Stimulated activated CD8-positive, alpha-beta memory T cell treated with anti-CD3 and anti-CD28 coated beads, Interleukin-4, amount 100 ng/mL, for 24 hours (primary cell): Measurements from ENCODE around the gene TPK1.
"Not testable (repeated sequence)": the region's sequence is repeated elsewhere in the genome, so short reads cannot be mapped to it uniquely, and the experiment has no call there.

Source experiments
- DNase-seq: peaks from one replicate; pipeline ENCODE4 v3.0.0-alpha.2; 2020; ENCODE audit warnings: low read depth

Gene TPK1

GRCh38 chr7:144777005-144777839 is 58.6 kb downstream of the TPK1 start:
- DNase-seq, result no peak

- no peak for DNase-seq
These were observed 59.4 kb downstream of the TPK1 start for GRCh38 chr7:144776447-144776846.

GRCh38 chr7:144775749-144776148 is 60.1 kb downstream of the TPK1 start:
- DNase-seq, result no peak

- no peak for DNase-seq
These were observed 63.9 kb downstream of the TPK1 start for GRCh38 chr7:144771927-144772326.

GRCh38 chr7:144771174-144771573 is 64.7 kb downstream of the TPK1 start:
- DNase-seq, result no peak

GRCh38 chr7:144769352-144769751 is 66.5 kb downstream of the TPK1 start:
- no peak for DNase-seq

- DNase-seq, result no peak
These were observed 67.2 kb downstream of the TPK1 start for GRCh38 chr7:144768633-144769032.

GRCh38 chr7:144763291-144763690 is 72.6 kb downstream of the TPK1 start:
- no peak for DNase-seq

- DNase-seq, result no peak
These were observed 73.0 kb downstream of the TPK1 start for GRCh38 chr7:144762853-144763252.

GRCh38 chr7:144761493-144761892 is 74.4 kb downstream of the TPK1 start:
- no peak for DNase-seq

- no peak for DNase-seq
These were observed 76.2 kb downstream of the TPK1 start for GRCh38 chr7:144759653-144760052.

- DNase-seq, result no peak
These were observed 87.9 kb downstream of the TPK1 start for GRCh38 chr7:144747936-144748335.

- DNase-seq, result no peak
These were observed 97.0 kb downstream of the TPK1 start for GRCh38 chr7:144738708-144739314.

GRCh38 chr7:144738146-144738545 is 97.7 kb downstream of the TPK1 start:
- DNase-seq, result no peak

- DNase-seq, result no peak
These were observed 98.9 kb downstream of the TPK1 start for GRCh38 chr7:144736880-144737493.

GRCh38 chr7:144735505-144736276 is 100.2 kb downstream of the TPK1 start:
- DNase-seq, result no peak

GRCh38 chr7:144731661-144732351 is 104.0 kb downstream of the TPK1 start:
- DNase-seq, result no peak

GRCh38 chr7:144730224-144730623 is 105.6 kb downstream of the TPK1 start:
- DNase-seq, result no peak

GRCh38 chr7:144729226-144729625 is 106.6 kb downstream of the TPK1 start:
- no peak for DNase-seq

- no peak for DNase-seq
These were observed 107.3 kb downstream of the TPK1 start for GRCh38 chr7:144728551-144728950.

- not testable (repeated sequence) for DNase-seq
These were observed 109.0 kb downstream of the TPK1 start for GRCh38 chr7:144726840-144727239.

- no peak for DNase-seq
These were observed 110.8 kb downstream of the TPK1 start for GRCh38 chr7:144725070-144725469.
